ENCODE data around the gene NPAS4.

- TF ChIP-seq CTCF (IDR thresholded peaks at IDR 0.05) (no peak), POLR2A (IDR thresholded peaks at IDR 0.05) (no peak)
These were observed 22.8 kb downstream of the NPAS4 start for GRCh38 chr11:66443602-66444001.
